T-helper 22 cell (primary cell): ENCODE results near the gene DARS2.
A peak's percentile ranks its signal among the peaks of the same experiment; 100 is the strongest.
"Not testable (repeated sequence)": the region's sequence is repeated elsewhere in the genome, so short reads cannot be mapped to it uniquely, and the experiment has no call there.

Experiments used
- DNase-seq: peaks from one replicate; pipeline ENCODE4 v3.0.0-alpha.2; 2020; ENCODE audit warnings: low read depth

Gene DARS2

GRCh38 chr1:173824315-173825081 is at the start of gene DARS2, which contains the start of gene CENPL:
TSS of gene DARS2 (plus strand) at chr1:173824673. CDS start at chr1:173825230, 557 bp downstream.
TSS of gene CENPL (minus strand) at chr1:173824883. CDS start at chr1:173811299, 13,584 bp downstream.
- DNase-seq: peak; percentile 87

GRCh38 chr1:173775578-173776226 is 48.8 kb upstream of the DARS2 start:
- DNase-seq: no peak

DNA sequence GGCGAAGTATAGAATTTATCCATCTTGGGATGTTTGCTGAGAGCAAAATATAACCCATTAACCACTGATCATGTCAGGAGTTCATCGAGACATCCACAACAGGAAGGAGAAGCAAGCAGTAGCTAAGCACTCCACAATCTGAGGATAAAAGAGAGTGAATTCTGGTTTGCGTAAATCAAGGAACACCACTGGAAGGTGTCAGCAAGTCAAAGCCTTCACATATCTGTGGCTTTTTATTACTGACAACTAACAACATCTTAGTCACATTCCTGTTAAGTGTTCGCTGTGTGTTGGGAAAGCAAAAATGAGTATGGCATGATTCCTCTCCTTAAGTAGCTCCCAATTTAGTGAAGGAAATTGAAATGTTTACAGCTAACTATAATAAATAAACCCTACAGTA is 44.5 kb upstream of the DARS2 start:
- DNase-seq: no peak

DNA sequence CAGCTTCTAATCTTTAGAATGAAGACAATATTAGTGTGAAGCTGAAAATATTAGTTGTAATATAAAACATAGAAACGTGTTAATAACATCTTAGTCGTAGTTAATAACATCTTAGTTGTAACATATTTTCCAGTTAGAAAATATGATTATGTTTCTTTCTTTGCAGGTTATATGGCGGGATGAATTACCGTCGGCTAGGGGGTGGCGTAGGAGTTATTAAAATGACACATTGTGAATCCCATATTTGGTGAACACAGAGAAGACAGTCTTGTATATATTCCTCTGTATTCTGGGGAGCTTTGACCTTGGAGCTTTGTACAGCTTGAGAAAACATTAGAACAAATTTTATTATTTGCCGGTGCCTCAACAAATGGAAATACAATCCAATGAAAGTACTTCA is 39.5 kb upstream of the DARS2 start:
- no peak for DNase-seq

DNA sequence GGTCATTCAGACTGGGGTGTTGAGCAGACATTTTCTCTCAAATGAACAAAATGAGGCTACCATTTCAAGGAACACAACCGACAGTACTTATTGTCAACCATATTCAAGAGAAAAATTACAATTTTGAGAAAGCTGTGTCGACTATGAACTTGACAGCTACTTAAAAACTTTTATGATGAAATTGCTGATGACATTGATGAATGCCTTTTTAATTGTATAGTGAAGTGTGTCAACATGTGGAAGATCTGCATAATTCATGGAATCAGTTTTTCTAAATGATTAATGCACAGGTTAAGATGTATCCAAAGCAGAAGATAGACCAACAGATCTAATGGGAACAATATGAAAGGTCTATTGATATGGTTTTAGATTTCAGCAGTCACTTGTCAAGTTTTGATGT is 34.6 kb upstream of the DARS2 start:
- no peak for DNase-seq

GRCh38 chr1:173798078-173798477 is 26.4 kb upstream of the DARS2 start:
- no peak for DNase-seq

- not testable (repeated sequence) for DNase-seq
These were observed 24.5 kb upstream of the DARS2 start for GRCh38 chr1:173799995-173800394.

DNA sequence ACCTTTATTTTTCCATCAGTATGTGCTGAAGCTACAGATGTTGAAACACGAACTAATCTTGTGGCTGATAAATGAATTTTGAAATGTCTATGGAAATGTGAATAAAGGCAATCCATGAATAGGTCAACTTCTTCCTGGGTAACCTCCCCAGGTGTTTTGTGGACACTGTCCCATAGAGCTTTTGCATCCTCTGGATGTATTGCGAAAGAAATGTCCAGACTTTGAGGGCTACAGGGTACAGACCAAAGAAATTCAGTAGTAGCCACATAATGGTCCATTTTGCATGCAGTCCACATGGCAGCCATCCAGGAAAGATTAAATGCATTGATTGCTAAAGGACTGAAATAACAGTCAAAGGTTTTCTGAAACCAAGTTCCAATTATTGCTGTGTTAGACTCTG is 21.5 kb upstream of the DARS2 start:
- no peak for DNase-seq

- DNase-seq: not testable (repeated sequence)
These were observed 10.8 kb upstream of the DARS2 start for GRCh38 chr1:173813654-173814053.

- DNase-seq: no peak
These were observed 6.0 kb upstream of the DARS2 start for GRCh38 chr1:173818459-173818858.

DNA sequence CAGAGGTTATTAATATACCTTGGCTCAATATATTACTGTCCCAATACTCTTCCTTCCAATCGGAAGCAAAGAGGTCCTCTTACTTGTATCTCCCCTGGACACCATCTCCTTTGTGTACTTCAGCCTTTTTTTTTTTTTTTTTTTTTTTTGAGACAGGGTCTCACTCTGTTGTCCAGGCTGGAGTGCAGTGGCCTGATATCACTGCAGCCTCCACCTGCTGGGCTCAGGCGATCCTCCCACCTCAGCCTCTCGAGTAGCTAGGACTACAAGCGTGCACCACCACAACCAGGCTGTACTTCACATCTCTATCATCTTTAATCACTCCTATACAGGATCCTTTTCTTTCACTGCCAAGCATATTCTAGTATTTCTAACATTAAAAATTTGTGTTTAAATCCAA is 2.8 kb upstream of the DARS2 start:
- no peak for DNase-seq

DNA sequence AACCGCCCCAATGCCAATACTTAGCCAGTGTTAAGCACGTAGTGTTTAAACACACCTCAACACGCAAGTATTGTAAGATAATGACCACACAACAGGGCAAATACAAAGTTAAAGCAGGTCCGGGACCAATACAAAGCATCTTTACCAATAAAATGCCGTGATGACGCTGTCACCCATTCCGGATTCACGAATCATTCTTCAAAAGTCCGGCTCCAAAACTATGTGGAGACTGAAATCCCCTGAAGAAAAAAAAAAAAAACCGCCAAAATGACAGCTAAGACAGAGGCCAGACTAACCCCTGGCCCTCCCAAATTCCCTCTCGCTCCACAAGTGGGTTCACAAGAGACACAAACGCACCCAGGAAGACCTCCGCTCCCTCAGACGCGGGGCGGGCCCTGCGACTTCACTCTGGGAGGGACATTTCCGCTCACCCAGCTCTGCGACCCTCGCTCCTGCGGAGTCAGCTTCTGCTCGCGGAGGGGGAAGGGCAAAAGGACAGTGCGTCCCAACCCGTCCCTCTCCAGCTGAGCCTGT is 625 bp upstream of the DARS2 start:
- no peak for DNase-seq

DNA sequence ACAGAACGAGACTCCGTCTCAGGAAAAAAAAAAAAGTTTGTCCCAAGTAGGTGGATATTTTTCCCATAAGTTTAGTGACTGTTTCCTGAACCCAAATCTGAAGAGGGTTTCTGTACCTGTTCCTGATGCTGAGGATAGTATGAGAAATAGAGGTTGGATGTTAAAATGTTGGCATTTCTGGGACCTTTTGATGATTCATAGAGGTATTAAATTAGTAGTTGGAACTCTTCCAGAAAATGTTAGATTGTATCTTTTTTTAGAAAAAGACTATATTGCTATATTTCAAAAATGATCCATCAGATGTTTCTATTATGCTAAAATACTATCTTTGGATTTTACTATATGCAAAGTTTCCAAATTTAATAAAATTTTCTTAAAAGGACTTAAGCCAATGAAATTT is 3.1 kb downstream of the DARS2 start:
- no peak for DNase-seq

DNA sequence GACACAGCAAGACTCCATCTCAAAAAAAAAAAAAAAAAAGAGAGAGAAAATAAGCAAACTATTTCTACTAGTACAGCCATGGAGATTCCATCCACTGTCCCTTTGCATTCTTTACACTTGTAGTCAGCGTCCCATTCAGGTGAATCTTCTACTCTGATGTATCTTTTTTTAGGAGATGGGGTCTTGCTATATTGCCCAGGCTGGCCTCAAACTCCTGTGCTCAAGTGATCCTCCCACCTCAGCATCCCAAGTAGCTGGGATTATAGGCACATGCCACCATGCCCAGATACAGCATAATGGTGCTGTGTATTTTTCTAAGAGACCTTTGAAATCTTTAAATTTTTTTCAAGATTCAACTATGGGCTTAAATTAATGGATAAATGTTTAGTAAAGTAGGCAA is 8.3 kb downstream of the DARS2 start:
- DNase-seq: no peak

DNA sequence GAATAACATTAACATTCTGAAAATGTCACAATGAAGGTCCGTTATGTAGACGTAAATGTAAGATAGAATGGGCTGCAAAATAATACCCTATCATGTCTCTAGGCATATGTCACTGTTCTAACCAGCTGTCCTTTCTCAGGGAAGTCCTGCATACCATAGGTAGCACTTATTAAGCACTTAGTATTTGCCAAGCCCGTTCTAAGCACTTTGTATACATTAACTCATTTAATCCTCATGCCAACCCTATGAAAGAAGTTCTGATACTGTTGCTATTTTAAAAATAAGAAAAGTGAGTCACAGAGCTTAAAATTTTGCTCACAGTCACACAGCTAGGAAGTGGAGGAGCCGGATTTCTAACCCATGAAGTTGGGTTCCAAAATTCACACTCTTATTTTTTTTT is 27.6 kb downstream of the DARS2 start:
- no peak for DNase-seq

GRCh38 chr1:173853074-173853473 is 28.6 kb downstream of the DARS2 start:
- no peak for DNase-seq

DNA sequence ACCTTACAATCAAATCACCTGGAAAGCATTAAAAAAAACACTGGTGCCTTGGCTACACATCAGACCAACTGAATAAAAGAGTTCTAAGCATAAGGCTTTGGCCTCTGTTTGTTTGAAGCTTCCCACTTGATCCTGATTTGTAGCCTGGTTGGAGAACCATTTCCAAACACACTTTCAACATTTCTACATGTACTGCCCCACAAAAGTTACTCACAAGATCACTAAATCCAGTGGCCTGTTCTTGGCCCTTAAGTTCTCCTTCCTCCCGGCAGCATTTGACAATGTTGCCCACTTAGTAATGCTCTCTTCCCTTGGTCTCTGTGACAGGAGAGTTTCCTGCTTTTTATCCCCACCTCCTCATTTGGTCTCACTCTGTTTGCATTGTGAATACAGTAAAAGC is 31.5 kb downstream of the DARS2 start:
- DNase-seq: no peak

DNA sequence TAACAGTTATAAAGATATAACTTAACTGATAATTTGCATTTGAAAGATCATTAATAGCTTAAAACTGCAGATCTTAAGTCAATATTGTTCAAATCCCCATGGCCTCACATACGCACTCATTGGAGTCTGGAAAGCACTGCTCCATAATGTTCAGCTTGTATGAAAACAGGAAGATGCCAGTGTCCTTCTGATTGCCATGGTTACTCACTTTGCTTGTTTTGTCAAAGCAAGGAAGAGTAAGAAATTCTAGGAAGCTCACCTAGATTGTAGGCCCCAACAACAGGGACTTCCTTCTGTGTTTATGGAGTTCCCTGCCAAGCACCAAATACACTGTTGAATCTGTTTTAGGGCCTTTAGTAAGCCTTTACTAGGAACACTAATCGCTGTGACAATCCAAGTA is 32.4 kb downstream of the DARS2 start:
- no peak for DNase-seq

GRCh38 chr1:173857363-173857917 is 33.0 kb downstream of the DARS2 start:
- no peak for DNase-seq

DNA sequence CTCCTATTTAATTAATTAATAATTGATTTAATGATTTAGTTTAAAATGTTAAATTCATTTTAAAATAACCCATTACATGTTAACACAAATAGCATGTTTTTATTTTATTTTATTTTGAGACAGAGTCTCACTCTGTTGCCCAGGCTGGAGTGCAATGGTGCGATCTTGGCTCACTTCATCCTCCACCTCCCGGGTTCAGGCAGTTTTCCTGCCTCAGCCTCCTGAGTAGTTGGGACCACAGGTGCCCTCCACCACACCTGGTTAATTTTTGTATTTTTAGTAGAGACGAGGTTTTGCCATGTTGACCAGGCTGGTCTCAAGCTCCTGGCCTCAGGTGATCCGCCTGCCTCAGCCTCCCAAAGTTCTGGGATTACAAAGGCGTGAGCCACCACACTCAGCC is 35.1 kb downstream of the DARS2 start:
- not testable (repeated sequence) for DNase-seq

DNA sequence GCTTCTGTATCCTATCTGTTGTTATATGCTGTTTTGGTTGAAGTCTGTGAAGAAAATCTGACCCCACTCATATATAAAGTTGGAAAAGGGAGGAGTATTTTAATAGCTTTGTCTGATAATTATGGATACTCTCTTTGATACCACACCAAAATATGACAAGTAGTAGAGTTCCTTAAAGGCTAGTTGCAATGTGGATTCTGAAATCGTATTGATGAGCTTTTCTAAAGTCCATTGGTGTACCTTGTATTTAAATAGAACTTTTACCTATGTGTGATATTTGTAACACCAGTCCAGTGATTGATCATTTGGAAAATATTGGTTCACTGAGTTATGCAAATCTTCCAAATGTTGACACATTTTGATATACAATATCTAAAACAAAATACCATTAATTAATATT is 35.6 kb downstream of the DARS2 start:
- no peak for DNase-seq

GRCh38 chr1:173861731-173862145 is 37.3 kb downstream of the DARS2 start:
- no peak for DNase-seq

DNA sequence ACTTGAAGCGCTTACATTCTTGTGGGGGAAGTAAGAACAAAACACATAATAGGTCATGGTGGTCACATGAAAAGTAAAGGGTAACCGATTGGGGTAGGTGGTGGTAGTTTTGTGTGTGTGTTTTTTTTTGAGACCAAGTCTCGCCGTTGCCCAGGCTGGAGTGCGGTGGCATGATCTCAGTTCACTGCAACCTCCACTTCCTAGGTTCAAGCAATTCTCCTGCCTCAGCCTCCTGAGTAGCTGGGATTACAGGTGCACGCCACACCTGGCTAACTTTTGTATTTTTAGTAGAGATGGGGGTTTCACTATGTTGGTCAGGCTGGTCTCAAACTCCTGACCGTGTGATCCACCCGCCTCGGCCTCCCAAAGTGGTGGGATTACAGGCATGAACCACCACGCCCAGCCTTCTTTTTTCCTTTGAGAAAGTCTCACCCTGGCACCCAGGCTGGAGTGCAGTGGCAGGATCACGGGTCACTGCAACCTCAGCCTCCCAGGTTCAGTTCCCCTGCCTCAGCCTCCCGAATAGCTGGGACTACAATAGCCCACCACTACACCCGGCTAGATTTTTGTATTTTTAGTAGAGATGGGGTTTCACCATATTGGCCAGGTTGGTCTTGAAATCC is 37.8 kb downstream of the DARS2 start:
- DNase-seq: not testable (repeated sequence)
